NCI-H2227 (cell line): ENCODE measurements around the gene LAMA3.

Experiments
- DNase-seq: peaks from one replicate; lab custom pipeline; 2025; ENCODE audit not compliant: unreplicated experiment; lab: John Stamatoyannopoulos, UW

LAMA3 gene

DNA sequence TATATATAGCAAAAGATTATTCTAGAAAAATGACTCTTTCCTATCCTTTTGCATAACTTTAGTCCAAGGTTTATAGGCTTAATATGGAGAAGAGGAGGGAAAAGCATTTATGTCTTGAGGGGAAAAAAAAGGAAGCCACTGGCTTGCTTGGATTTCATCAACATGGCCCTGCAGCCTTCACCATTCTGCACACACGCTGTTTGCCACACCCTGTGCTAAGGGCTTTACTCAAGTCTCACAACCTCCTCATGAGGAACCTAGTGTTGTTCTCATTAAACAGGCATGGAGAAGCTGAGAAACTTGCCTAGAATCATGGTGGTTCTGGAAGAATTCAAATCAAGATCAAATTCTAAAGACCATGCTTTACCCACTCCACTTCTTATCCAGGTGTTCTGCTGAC is 208.0 kb downstream of the LAMA3 start:
- DNase-seq: no peak

GRCh38 chr18:23897733-23898132 is 208.5 kb downstream of the LAMA3 start:
- no peak for DNase-seq

DNA sequence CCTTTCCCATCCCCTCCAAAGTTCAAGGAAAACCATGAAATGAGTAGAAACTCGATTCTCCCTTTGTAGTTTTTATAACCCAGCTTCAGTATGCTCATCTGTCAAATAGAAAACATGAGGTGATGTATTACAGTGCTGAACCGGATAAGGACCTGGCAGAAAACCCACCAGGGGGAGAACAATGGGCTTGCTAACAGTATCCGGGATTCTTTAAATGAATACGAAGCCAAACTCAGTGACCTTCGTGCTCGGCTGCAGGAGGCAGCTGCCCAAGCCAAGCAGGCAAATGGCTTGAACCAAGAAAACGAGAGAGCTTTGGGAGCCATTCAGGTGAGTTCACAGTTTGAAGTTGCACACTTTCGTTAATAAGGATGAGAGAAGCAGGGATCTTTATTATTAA is 211.7 kb downstream of the LAMA3 start:
- no peak for DNase-seq

- DNase-seq: no peak
Measured at GRCh38 chr18:23902396-23902795, 213.1 kb downstream of the LAMA3 start.

GRCh38 chr18:23903971-23904370 is 214.7 kb downstream of the LAMA3 start:
- no peak for DNase-seq

- DNase-seq: no peak
Measured at GRCh38 chr18:23906658-23907057, 217.4 kb downstream of the LAMA3 start.

DNA sequence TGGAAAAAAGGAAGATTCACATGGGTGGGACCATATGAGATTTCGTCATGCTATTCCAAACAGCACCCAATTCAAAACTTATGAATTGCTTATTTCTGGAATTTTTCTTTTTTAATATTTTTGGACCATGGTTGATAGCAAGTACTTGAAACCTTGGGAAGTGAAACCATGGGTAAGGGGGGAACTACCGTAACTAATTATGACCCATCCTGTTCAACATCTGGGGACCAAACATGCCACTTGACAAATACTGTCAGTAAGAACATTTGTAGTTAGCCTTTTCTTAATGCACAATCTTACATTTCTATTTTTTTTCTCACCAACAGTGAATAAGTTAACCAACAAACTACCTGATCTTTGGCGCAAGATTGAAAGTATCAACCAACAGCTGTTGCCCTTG is 219.6 kb downstream of the LAMA3 start:
- DNase-seq: no peak

GRCh38 chr18:23910032-23910431 is 220.8 kb downstream of the LAMA3 start:
- DNase-seq: no peak

DNA sequence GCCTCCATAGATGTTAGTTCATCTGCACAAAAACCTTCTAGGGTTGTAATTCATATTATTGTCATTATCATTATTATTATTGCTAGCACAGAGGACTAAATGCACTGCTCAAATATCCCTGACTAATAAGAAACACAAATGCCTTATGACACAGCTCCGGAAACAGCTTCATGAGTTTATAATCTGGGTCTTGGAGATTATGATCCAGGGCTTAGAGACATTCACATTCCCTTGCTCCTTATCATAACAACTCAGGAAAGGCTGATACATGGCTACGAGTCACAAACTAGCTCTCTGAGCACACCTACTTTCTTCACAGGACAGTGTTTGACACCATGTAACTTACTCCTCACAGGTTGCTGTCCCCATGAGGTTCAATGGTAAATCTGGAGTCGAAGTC is 223.1 kb downstream of the LAMA3 start:
- no peak for DNase-seq

GRCh38 chr18:23916338-23916737 is 227.1 kb downstream of the LAMA3 start:
- DNase-seq: no peak

- peak; percentile 89 for DNase-seq
Measured at GRCh38 chr18:23918395-23919032, 229.3 kb downstream of the LAMA3 start.

GRCh38 chr18:23920054-23920453 is 230.8 kb downstream of the LAMA3 start:
- no peak for DNase-seq

GRCh38 chr18:23921716-23922285 is 232.5 kb downstream of the LAMA3 start:
- DNase-seq: no peak

DNA sequence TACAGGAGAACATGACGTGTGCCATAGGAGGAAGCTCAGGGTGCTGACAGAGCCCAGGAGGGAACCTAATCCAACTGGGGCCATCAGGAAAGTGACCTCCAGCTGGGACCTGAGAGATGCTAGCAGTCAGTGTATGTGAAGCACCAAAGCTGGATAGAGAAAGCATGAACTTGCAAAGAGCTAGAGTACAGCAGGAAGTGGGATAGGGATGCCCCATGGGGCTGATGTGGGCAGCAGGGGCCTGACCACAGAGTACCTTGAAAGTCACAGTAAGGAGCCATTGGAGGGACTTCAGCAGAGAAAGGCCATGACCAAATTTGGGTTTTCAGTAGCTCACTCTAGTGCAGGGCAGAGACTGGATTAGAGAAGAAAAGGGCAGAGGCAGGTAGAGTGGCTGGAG is 233.7 kb downstream of the LAMA3 start:
- no peak for DNase-seq

DNA sequence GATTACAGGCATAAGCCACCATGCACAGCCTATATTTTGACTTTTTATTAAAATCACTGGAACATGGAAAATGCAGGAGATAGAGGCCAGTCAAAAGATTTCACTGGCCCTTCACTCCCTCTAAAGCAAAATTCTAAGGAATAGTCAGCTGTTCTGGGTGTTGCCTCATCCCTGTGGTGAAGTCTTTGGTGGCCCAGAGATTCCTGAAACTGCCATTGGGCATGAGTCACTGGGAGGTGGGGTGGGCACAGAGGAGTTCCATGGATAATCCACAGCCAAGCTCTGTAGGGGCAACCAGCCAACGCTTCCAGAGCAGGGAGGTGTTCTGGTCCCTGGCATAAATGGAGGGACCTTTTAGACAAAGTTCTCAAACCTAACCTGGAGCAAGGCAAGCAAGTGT is 235.6 kb downstream of the LAMA3 start:
- no peak for DNase-seq

GRCh38 chr18:23926571-23926970 is 237.3 kb downstream of the LAMA3 start:
- DNase-seq: no peak

DNA sequence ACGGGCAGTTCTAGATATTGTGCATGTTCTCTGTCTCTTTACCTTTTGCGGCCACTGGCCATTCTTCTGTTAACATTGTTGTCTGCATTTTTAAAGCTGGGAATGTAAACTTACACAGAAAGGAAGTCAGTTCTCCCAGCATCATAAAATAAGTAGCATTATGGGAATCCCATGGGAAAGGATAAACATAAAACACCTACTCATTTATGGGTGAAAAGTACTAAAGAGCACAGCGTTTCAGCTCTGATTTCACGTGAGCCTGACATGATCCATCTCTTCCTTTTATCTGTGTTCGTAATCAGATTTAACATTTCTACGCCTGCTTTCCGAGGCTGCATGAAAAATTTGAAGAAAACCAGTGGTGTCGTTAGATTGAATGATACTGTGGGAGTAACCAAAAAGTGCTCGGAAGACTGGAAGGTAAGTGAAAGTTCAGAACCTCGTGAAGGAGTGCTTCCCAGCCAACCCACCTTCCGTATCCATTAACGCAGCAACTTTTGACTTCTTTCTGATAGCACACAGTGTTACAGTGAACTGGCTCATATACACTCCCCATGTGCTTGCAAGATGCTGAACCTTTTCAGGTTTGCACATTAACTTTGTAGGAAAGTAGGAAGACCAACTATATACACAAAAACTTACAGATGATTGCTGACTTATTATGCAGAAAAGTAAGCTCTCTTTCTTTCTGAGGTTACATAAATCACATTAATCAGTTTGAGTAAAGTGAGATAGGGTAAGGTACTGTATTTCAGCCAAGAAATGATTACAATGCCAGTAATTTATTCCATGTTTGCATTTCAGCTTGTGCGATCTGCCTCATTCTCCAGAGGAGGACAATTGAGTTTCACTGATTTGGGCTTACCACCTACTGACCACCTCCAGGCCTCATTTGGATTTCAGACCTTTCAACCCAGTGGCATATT is 238.8 kb downstream of the LAMA3 start:
- DNase-seq: no peak

GRCh38 chr18:23929362-23929930 is 240.2 kb downstream of the LAMA3 start:
- DNase-seq: no peak

- DNase-seq: no peak
Measured at GRCh38 chr18:23930002-23930401, 240.7 kb downstream of the LAMA3 start.

DNA sequence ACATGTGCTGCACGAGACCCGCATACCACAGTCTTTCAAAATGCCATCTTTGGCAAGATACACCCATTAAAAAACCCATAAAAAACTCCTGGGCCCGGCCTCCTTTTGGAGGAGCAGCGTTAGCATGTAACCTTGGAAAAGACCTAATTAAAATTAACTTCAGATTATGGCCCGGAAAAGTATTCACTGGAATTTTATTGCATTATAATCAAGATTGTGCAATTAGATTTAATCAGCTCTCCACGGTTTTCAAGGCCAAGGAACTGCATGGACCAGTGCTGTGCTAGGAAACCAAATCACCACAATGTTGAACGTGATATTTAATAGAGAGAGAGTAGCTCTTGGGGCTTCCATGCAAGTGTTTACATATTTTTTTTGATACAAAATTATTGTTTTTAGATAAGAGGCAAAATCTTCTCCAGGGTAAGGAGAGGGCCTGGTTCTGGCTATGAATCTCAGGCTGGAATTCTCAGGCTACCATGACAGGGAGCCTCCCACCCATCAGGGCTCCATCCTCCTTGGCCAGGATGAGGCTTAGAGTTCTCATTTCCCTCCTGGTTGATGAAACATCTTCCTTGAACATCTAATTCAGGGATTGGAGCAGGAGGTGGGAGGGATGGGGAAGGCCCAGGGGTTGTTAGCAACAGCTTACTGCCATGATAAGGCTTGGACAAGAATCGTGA is 243.3 kb downstream of the LAMA3 start:
- DNase-seq: no peak

DNA sequence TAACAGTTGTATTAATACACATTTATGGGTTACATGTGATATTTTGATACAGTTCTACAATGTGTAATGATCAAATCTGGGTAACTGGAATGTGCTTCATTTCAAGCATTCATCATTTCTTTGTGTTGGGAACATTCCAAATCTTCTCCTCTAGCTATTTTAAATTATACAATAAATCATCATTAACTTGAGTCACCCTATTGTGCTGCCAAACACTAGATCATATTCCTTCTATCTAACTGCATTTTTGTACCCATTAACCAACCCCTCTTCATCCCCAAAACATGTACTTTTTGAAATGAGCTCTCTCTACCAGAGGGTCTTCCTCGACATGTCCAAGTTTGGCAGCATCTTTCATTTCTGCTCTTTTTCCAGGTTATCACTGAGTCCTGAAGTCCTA is 244.2 kb downstream of the LAMA3 start:
- no peak for DNase-seq
